K562 (cell line): Measurements from ENCODE around the gene TRIM27. TPM values are rescaled to one million over a fixed set of nuclear protein-coding genes. Genes with fewer than 3 reads are reported as not detected.

Source experiments
- ATAC-seq: fragments of 200-7000 bp; cut with Tn5 transposase; 3 replicates; pipeline ENCODE4 v1.9.1; 2020; ENCODE audit warnings: moderate library complexity
- BruUV-seq: library from RNA; stranded (reverse); fragments of 400-500 nt; replicated peaks from 2 replicates; lab custom pipeline; 2021; lab: Mats Ljungman, UMichigan
- CTCF ChIA-PET: fragments of 300-600 bp; formaldehyde crosslinking; extraction: SDS; loops from one replicate; lab custom pipeline; 2021; ENCODE audit warnings: low intra/inter-chr PET ratio; lab: Yijun Ruan, JAX
- POLR2A ChIA-PET: fragments of 300-600, 350-650 bp; sonication (Branson Sonifier 250); formaldehyde crosslinking; extraction: SDS; loops from one replicate; lab custom pipeline; 2021; ENCODE audit warnings: antibody characterized with exemption, inconsistent platforms; lab: Yijun Ruan, JAX
- DNase-seq, 4 experiments: peaks; one replicate each; pipeline versions ENCODE4 v3.0.0 to v3.0.0-alpha.2; 2011 to 2018; ENCODE audit warnings: low spot score in 3 of 4, mixed read lengths in 3 of 4; ENCODE audit errors: extremely low read depth in 1 of 4
- FAIRE-seq: peaks from 2 replicates; lab custom pipeline; 2011; peaks lifted over from hg19 to GRCh38; lab: Jason Lieb, UNC
- H2AFZ ChIP-seq: 2 replicates; pipeline ENCODE4 v1.6.0; 2011; ENCODE audit warnings: low read depth, low read length, control low read depth, inconsistent platforms
- H3K27ac ChIP-seq: fragments of 200-600 bp; 3 replicates; pipeline ENCODE4 v1.8.0; 2011; ENCODE audit warnings: low read depth, mild to moderate bottlenecking, control low read depth, inconsistent platforms, low read length, moderate library complexity, mixed read lengths; ENCODE audit errors: extremely low read depth
- H3K27me3 ChIP-seq, 2 experiments: fragments of 300-600 bp in 1 of 2; 2 replicates in 1 of 2; 3 replicates in 1 of 2; pipeline versions ENCODE4 v1.6.0 to v1.8.0; 2011; ENCODE audit warnings: inconsistent platforms in 2 of 2, low read length in 2 of 2, mild to moderate bottlenecking in 1 of 2, mixed read lengths in 1 of 2, moderate library complexity in 1 of 2; ENCODE audit not compliant: control insufficient read depth in 2 of 2, insufficient read depth in 2 of 2
- H3K36me3 ChIP-seq: fragments of 300-600 bp; 3 replicates; pipeline ENCODE4 v1.8.0; 2011; ENCODE audit warnings: mild to moderate bottlenecking, low read length, inconsistent platforms; ENCODE audit not compliant: control insufficient read depth, insufficient read depth
- H3K4me1 ChIP-seq, 2 experiments: fragments of 200-600 bp in 1 of 2; replicated peaks in 1 of 2; 2 replicates in 1 of 2; 3 replicates in 1 of 2; pipeline versions ENCODE4 v1.5.1 to v1.8.0; 2011; ENCODE audit warnings: inconsistent platforms in 2 of 2, low read length in 2 of 2, mild to moderate bottlenecking in 1 of 2, mixed read lengths in 1 of 2, moderate library complexity in 1 of 2; ENCODE audit not compliant: control insufficient read depth in 2 of 2, insufficient read depth in 2 of 2
- H3K4me2 ChIP-seq: 2 replicates; pipeline ENCODE4 v1.6.1; 2011; ENCODE audit warnings: low read length, control low read depth, inconsistent platforms, mixed read lengths; ENCODE audit not compliant: insufficient read depth
- H3K4me3 ChIP-seq: fragments of 200-600 bp; sonication (generic), shearing (Covaris generic); 2 replicates; pipeline ENCODE4 v1.5.1; 2016; ENCODE audit warnings: control low read depth, inconsistent platforms
- H3K79me2 ChIP-seq: fragments of 200-600 bp; 3 replicates; pipeline ENCODE4 v1.8.0; 2011; ENCODE audit warnings: low read length, inconsistent platforms; ENCODE audit not compliant: control insufficient read depth, insufficient read depth
- H3K9ac ChIP-seq, 2 experiments: 2 replicates each; pipeline versions ENCODE4 v1.6.0 to v1.6.1; 2011; ENCODE audit warnings: low read depth in 2 of 2, low read length in 2 of 2, control low read depth in 1 of 2, inconsistent platforms in 1 of 2, mild to moderate bottlenecking in 1 of 2, mixed read lengths in 1 of 2; ENCODE audit not compliant: insufficient read depth in 1 of 2
- H3K9me1 ChIP-seq: one replicate; pipeline ENCODE4 v1.6.0; 2011; ENCODE audit warnings: inconsistent platforms, mild to moderate bottlenecking, low read length, moderate library complexity; ENCODE audit not compliant: control insufficient read depth, insufficient read depth
- H3K9me3 ChIP-seq: replicated peaks from 2 replicates; pipeline ENCODE4 v1.5.1; 2011; ENCODE audit warnings: low read depth, low read length, inconsistent platforms; ENCODE audit not compliant: control insufficient read depth, insufficient read depth
- H4K20me1 ChIP-seq: replicated peaks from 2 replicates; pipeline ENCODE4 v1.6.1; 2011; ENCODE audit warnings: low read length, inconsistent platforms, mixed read lengths; ENCODE audit not compliant: control insufficient read depth, insufficient read depth
- BCOR ChIP-seq: fragments of 450-650 bp; IDR thresholded peaks from 2 replicates; pipeline ENCODE4 v1.6.1; 2016
- RBM25 ChIP-seq: fragments of 200-400 bp; formaldehyde crosslinking; IDR thresholded peaks from 2 replicates; pipeline ENCODE4 v1.6.1; 2018; ENCODE audit warnings: low read length, low read depth, moderate library complexity; ENCODE audit not compliant: severe bottlenecking
- SP2 ChIP-seq: IDR thresholded peaks from 2 replicates; pipeline ENCODE4 v1.6.1; 2011; ENCODE audit warnings: mild to moderate bottlenecking, low read depth, low read length, moderate library complexity; ENCODE audit not compliant: poor library complexity, severe bottlenecking; ENCODE audit errors: extremely low read depth
- SUPT5H ChIP-seq: fragments of 450-650 bp; IDR thresholded peaks from 2 replicates; pipeline ENCODE4 v1.6.1; 2016
- U2AF1 ChIP-seq: fragments of 200-400 bp; formaldehyde crosslinking; optimal IDR thresholded peaks from 2 replicates; pipeline ENCODE3; 2017; ENCODE audit warnings: mild to moderate bottlenecking, low read depth, low read length, moderate library complexity
- ZNF121 ChIP-seq: sonication (generic); formaldehyde crosslinking; conservative IDR thresholded peaks from 2 replicates; pipeline ENCODE4 v1.8.0; 2022; ENCODE audit warnings: missing genetic modification reagents
- WGBS: fragments of 100-300 bp; shearing (Covaris generic); methylation state at CpG from one replicate; pipeline ENCODE4 v1.1.6; 2016; ENCODE audit warnings: low coverage, mixed read lengths; ENCODE audit not compliant: insufficient coverage; ENCODE audit errors: missing lambda C conversion rate; 5-methylcytosine and 5-hydroxymethylcytosine counted together
- in situ Hi-C: fragments of 300-500 bp; cut with MboI; formaldehyde crosslinking; loops from 4 replicates; pipeline ENCODE4 v1.15.0; 2018; ENCODE audit warnings: inconsistent platforms, mixed read lengths
- intact Hi-C: fragments of 100-400 bp; cut with micrococcal nuclease; formaldehyde crosslinking; loops from 2 replicates; pipeline ENCODE4 v1.14.2; 2022
- polyA plus RNA-seq, 8 experiments: library from polyadenylated mRNA; depleted of rRNA in 4 of 8; stranded (reverse) in 5 of 8; unstranded in 3 of 8; fragments of >200 nt; fragmentation: Nextera tagmentation in 2 of 8; fragmentation: Illumina TruSeq in 1 of 8; extraction: Ambion mirVana in 2 of 8; extraction: Trizol in 1 of 8; gene quantifications; 2 replicates each; pipeline versions ENCODE4 v1.2.1 to v1.2.3, GENCODE V29; 2011 to 2014; ENCODE audit warnings: inconsistent platforms in 1 of 8, missing spikeins in 1 of 8
- total RNA-seq, 7 experiments: library from RNA; depleted of rRNA in 6 of 7; stranded (reverse); fragments of >200 nt in 6 of 7; fragmentation: Illumina TruSeq in 2 of 7; extraction: Trizol in 2 of 7; gene quantifications; 2 replicates each; pipeline versions ENCODE4 v1.2.1 to v1.2.3, GENCODE V29; 2011 to 2021; ENCODE audit warnings: low replicate concordance in 1 of 7
- TF ChIP-seq, protein P1 (sequence below): sonication (generic); IDR thresholded peaks from 2 replicates; pipeline ENCODE4 v1.6.1; 2016

The TRIM27 gene
- total and polyA plus RNA-seq, 9 of the 15 experiments (the other 6 are each of a cell fraction or from before 2014, with no cell fraction given): 37.7 to 235 (median 122) TPM

DNA sequence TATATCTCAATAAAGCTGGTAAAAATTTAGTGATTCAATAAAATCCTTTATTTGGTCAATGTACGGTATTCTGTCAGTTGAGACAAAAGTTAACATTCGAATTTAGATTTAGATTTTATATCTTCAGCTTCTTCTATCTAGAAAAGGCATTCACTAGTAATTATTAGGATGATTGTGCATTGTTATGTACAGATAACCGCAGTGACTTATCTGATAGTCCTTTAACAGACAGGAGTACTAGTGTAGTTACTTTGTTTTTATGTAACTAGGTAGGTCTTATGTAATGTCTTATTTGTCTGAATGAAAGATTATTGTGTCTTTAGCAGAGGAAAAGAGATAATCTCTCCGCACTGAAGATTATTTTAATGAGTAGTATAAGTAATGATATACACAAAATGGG, 31.3 kb downstream of the TRIM27 start (continued):
- TF ChIP-seq U2AF1: no peak
- TF ChIP-seq, protein P1, sequence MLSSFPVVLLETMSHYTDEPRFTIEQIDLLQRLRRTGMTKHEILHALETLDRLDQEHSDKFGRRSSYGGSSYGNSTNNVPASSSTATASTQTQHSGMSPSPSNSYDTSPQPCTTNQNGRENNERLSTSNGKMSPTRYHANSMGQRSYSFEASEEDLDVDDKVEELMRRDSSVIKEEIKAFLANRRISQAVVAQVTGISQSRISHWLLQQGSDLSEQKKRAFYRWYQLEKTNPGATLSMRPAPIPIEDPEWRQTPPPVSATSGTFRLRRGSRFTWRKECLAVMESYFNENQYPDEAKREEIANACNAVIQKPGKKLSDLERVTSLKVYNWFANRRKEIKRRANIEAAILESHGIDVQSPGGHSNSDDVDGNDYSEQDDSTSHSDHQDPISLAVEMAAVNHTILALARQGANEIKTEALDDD: peak; percentile 83

- Histone ChIP-seq H3K27me3 (no peaks in the 10 kb centered on the region), H3K27ac (no peak overlapping the region), H3K9me3 (peaks cover 16% of the 10 kb centered on the region), H3K4me1 (peaks cover 5 to 6% of the 10 kb centered on the region in 2 experiments; a peak in 4 of 5 replicates), H3K4me2 (no peak overlapping the region), H3K79me2 (no peaks in the 10 kb centered on the region), H3K9ac (no peak overlapping the region), H3K4me3 (no peak overlapping the region), H3K9me1 (no peaks in the 10 kb centered on the region), H4K20me1 (no peaks in the 10 kb centered on the region), H3K36me3 (no peaks in the 10 kb centered on the region), H2AFZ (peak overlapping the region; percentile 65; the same call in 1 of the 2 replicates)
- ChIA-PET CTCF (no interaction called here), POLR2A (interaction anchor here (0.6 to 2.7 kb wide), 6 partner anchors 8 to 254 kb away, joined by 3 to 10 read pairs (median 4); no protein-coding TSS in a partner anchor)
- in situ Hi-C loops: no loop called here
- TF ChIP-seq ZNF121 (CRISPR knock-in tag): peak; percentile 84
- peak; percentile 13 for TF ChIP-seq RBM25
- no peak for TF ChIP-seq SUPT5H
- TF ChIP-seq SP2: no peak
- TF ChIP-seq BCOR: peak; percentile 53; the same call in 1 of the 2 replicates
- no TSS peak for BruUV-seq
- DNase-seq: no peak
- 89% methylated on average over 4 of the region's 4 CpGs for WGBS
- no peak for ATAC-seq
- intact Hi-C loops: no loop called here
- no peak for FAIRE-seq
Observed at GRCh38 chr6:28887796-28888496, 35.8 kb downstream of the TRIM27 start.
